ENCODE results near the gene VCX3B. TPM values are rescaled to one million over a fixed set of nuclear protein-coding genes. Genes with fewer than 3 reads are reported as not detected.
"Not testable (repeated sequence)": the region's sequence is repeated elsewhere in the genome, so short reads cannot be mapped to it uniquely, and the experiment has no call there.

Gene VCX3B
- polyA plus RNA-seq (ENCODE audit: insufficient read length) = 0.23 TPM
- long read RNA-seq, donor 1 = 0 reads
- long read RNA-seq, donor 2 = 0 reads
- long read RNA-seq, donor 3 = 0 reads
- long read RNA-seq, donor 4 = 0 reads
- long read RNA-seq, donor 5 = 0 reads
- long read RNA-seq, donor 6 = 0 reads
- long read RNA-seq, donor 7 = 0 reads
- long read RNA-seq, donor 8 = 0 reads

GRCh38 chrX:8464530-8464929 is at the start of gene VCX3B:
VCX3B (plus strand) TSS chrX:8464830; CDS start chrX:8465451, 621 bp downstream.
- DNase-seq = not testable (repeated sequence)

GRCh38 chrX:8418301-8418700 is 46.3 kb upstream of the VCX3B start:
- DNase-seq = no peak

DNA sequence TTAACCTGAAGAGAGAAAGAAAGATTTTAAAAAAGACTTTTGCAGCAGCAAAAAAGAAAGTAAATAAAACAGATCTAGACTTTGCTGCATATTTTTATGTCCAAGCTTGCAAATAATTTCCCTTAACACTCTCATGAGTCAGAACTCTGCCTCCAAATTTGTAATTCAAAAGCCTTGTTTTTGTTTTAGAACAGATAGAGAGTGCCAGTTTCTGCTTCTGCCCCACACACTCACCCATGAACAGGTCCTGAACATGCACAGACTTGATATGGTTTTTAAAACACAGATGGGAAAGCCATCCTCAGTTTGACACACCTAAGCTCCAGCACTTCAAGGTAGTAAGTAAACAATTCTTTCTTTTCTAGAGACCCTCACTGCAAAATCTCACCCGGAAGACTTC is 39.7 kb upstream of the VCX3B start:
- no peak for DNase-seq

- DNase-seq = no peak
Measured at GRCh38 chrX:8429692-8430249, 34.9 kb upstream of the VCX3B start.

DNA sequence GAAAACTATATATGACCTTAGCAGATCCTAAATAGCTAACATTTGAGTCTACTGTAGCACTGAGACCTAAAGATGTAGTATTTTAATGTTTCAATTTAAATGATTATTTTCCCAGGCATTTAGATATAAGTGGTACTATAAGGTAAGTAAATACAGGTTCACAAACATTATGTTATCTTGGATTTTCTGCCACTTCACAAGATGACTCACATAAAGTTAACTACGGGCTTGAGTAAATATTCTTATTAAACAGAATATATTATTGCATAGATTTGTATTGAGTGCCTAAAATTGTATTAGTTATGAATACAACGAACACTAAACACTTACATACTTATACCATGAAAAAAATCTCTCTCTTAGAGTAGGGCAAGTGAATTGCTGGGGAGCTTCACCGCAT is 34.2 kb upstream of the VCX3B start:
- no peak for DNase-seq

DNA sequence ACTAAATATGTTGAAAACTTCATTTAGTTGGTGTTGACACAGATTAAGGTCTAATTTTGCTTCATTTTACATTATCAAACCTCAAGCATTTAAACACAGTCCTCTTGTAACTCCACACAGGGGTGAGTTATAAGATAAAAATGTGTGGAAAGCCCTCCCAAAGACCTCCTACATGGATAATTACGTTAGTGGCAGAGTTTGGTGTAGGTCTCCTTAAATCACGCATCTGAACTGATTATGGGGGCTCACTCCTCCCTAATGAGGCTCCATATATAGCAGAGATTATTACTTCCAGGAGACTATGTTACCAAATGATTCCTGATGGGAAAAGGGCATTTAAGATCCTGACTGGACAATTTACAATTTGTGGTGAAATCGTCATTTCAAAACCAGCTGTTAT is 32.2 kb upstream of the VCX3B start:
- no peak for DNase-seq

- DNase-seq = no peak
Measured at GRCh38 chrX:8433109-8434062, 31.2 kb upstream of the VCX3B start.

DNA sequence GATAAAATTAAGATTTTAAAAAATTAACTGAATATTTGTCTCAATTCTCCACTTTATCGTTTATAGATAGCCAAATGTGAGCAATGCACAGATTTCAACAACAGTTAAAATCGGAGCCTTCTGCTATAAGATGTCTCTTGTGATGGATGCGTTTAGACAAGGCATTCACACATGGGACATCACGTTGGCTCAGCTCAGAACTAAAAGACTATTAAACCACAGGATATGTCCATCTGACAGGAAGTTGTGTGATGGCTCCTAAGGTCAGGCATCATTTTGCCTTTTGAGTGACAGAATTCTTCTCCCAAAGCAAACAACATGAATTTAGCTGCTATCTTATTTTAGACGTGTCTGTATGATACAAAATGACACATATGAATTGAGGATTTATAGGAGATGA is 17.3 kb upstream of the VCX3B start:
- no peak for DNase-seq

DNA sequence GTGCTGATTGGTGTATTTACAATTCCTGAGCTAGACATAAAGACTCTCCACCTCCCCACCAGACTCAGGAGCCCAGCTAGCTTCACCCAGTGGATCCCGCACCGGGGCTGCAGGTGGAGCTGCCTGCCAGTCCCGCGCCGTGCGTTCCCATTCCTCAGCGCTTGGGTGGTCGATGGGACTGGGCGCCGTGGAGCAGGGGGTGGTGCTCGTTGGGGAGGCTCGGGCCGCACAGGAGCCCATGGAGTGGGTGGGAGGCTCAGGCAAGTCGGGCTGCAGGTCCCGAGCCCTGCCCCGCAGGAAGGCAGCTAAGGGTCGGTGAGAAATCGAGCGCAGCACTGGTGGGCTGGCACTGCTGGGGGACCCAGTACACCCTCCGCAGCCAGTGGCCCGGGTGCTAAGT is 12.3 kb upstream of the VCX3B start:
- DNase-seq = not testable (repeated sequence)

- DNase-seq = no peak
Measured at GRCh38 chrX:8453611-8454010, 11.0 kb upstream of the VCX3B start.

GRCh38 chrX:8455557-8455956 is 9.1 kb upstream of the VCX3B start:
- no peak for DNase-seq

- no peak for DNase-seq
Measured at GRCh38 chrX:8462488-8462887, 2.1 kb upstream of the VCX3B start.

DNA sequence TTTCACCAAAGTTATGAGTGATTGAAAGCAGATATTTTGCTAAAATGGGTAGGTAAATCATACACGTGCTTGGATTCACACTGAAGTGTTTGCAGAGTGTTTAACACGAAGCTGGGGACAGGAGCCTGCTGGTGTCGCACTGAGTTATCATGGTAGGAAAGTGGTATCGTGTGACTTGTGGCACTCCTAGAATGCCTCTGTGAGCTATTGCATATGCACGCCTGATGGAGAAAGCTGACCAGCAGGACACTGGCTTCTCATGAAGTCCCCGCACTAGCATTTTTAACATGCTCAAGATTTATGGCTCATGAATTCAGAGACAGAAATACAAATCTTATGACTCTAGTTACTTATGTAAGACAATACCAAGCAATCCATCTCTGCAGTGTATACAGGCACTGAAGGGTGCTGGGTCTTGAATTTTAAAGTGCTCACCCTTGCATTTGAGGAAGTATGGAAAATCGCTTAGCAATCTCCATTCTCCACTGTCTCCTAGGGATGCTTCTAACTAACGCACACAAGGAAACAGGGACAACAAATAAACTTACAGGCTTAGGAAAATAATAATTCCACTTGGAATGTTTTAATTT is 19.8 kb downstream of the VCX3B start:
- no peak for DNase-seq

DNA sequence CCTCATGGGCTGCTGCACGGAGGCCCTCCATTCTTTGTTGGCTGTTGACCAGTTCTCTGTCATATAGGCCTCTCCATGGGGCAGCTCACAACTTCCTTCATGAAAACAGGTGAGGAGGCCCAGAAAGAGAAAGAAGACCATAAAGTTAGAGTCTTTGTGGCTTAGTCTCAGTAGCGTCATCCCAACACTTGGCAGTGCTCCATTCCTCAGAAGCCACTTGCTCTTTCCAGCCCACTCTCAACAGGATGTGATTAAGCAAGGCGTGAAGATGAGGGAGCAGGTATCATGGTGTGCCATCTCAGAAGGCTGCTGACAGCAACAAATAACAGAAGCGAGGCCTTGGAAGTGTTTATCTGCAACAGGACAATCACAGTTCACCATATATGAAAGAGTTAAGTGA is 30.4 kb downstream of the VCX3B start:
- DNase-seq = not testable (repeated sequence)

DNA sequence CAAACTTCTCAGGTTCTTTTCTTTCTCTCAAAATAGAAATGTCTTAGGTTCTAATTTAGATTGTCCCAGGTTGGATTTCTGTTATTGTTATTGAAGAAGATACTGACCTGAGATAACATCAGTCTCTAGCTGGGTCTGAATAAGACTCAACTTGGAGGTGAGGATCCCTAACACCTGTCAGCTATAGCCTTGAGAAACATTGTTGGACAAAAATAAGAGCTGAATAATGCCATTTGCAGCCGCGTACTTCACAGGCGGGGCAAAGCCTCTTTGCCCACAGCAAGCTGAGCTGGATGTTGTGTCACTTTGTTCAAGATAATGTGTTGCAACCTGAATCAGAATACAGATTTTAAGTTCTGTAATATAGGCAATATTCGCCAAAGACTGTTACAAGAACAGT is 35.6 kb downstream of the VCX3B start:
- DNase-seq = no peak

DNA sequence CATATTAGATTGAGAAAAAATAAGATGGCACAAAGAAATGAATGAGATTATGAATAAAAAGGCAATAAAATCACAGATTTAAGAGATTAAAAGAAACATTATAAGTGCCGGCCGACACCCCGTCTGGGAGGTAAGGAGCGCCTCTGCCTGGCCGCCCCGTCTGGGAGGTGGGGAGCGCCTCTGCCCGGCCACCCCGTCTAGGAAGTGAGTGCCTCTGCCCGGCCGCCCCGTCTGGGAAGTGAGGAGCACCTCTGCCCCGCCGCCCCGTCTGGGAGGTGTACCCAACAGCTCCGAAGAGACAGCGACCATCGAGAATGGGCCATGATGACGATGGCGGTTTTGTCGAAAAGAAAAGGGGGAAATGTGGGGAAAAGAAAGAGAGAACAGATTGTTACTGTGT is 37.5 kb downstream of the VCX3B start:
- not testable (repeated sequence) for DNase-seq

- DNase-seq = no peak
Measured at GRCh38 chrX:8504451-8504850, 39.8 kb downstream of the VCX3B start.

Measured in left kidney (tissue), 8 donors.